ENCODE data around the gene MTFR1L. TPM values are rescaled to one million over a fixed set of nuclear protein-coding genes. Genes with fewer than 3 reads are reported as not detected.

Gene MTFR1L
- total and polyA plus RNA-seq, 9 of the 15 experiments (the other 6 are each of a cell fraction or from before 2014, with no cell fraction given) = 41.4 to 98.5 (median 53.7) TPM

GRCh38 chr1:25774921-25775771 lies 44.6 kb upstream of the MTFR1L start:
- no TSS peak for BruUV-seq (replicated peaks)
- no peak overlapping the region for H3K27ac ChIP-seq (ENCODE audit: extremely low read depth, low read depth, low read length)
- no peak overlapping the region for H3K4me3 ChIP-seq
- no peak overlapping the region for H2AFZ ChIP-seq (ENCODE audit: low read depth, low read length)
- H3K9me1 ChIP-seq (ENCODE audit: control insufficient read depth, insufficient read depth, low read length) = no peaks in the 10 kb centered on the region
- TF ChIP-seq ZNF224 (CRISPR knock-in tag; IDR thresholded peaks at IDR 0.05) (no peak), MAX (CRISPR knock-in tag; IDR thresholded peaks at IDR 0.05) (peak; percentile 19; the same call in 1 of the 2 replicates), FOXP1 (CRISPR knock-in tag; IDR thresholded peaks at IDR 0.05) (no peak), CBX8 (IDR thresholded peaks at IDR 0.05; ENCODE audit: borderline replicate concordance, extremely low read depth, low read depth, low read length, poor library complexity, severe bottlenecking) (no peak), PHF8 (IDR thresholded peaks at IDR 0.05; ENCODE audit: borderline replicate concordance, low read length) (no peak), ZC3H4 (CRISPR knock-in tag; IDR thresholded peaks at IDR 0.05; ENCODE audit: borderline replicate concordance) (no peak)
- TF ChIP-seq, protein P1, sequence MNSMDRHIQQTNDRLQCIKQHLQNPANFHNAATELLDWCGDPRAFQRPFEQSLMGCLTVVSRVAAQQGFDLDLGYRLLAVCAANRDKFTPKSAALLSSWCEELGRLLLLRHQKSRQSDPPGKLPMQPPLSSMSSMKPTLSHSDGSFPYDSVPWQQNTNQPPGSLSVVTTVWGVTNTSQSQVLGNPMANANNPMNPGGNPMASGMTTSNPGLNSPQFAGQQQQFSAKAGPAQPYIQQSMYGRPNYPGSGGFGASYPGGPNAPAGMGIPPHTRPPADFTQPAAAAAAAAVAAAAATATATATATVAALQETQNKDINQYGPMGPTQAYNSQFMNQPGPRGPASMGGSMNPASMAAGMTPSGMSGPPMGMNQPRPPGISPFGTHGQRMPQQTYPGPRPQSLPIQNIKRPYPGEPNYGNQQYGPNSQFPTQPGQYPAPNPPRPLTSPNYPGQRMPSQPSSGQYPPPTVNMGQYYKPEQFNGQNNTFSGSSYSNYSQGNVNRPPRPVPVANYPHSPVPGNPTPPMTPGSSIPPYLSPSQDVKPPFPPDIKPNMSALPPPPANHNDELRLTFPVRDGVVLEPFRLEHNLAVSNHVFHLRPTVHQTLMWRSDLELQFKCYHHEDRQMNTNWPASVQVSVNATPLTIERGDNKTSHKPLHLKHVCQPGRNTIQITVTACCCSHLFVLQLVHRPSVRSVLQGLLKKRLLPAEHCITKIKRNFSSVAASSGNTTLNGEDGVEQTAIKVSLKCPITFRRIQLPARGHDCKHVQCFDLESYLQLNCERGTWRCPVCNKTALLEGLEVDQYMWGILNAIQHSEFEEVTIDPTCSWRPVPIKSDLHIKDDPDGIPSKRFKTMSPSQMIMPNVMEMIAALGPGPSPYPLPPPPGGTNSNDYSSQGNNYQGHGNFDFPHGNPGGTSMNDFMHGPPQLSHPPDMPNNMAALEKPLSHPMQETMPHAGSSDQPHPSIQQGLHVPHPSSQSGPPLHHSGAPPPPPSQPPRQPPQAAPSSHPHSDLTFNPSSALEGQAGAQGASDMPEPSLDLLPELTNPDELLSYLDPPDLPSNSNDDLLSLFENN (IDR thresholded peaks at IDR 0.05; ENCODE audit: low read depth in 2 of 2, low read length in 2 of 2) = no peak
- TF ChIP-seq, protein P2, sequence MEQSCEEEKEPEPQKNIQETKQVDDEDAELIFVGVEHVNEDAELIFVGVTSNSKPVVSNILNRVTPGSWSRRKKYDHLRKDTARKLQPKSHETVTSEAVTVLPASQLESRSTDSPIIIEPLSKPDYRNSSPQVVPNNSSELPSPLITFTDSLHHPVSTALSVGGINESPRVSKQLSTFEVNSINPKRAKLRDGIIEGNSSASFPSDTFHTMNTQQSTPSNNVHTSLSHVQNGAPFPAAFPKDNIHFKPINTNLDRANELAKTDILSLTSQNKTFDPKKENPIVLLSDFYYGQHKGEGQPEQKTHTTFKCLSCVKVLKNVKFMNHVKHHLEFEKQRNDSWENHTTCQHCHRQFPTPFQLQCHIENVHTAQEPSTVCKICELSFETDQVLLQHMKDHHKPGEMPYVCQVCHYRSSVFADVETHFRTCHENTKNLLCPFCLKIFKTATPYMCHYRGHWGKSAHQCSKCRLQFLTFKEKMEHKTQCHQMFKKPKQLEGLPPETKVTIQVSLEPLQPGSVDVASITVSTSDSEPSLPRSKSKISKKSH (CRISPR knock-in tag; IDR thresholded peaks at IDR 0.05) = no peak
- DNase-seq (ENCODE audit: extremely low read depth in 1 of 4, low spot score in 3 of 4) = no peak
- 19% methylated on average over 16 of the region's 16 CpGs for WGBS (ENCODE audit: insufficient coverage, low coverage, missing lambda C conversion rate)
- H3K4me2 ChIP-seq (ENCODE audit: insufficient read depth, low read length) = no peak overlapping the region
- H3K9ac ChIP-seq (ENCODE audit: insufficient read depth in 1 of 2, low read depth in 2 of 2, low read length in 2 of 2) = no peak overlapping the region
- no peaks in the 10 kb centered on the region for H3K79me2 ChIP-seq (ENCODE audit: control insufficient read depth, insufficient read depth, low read length)
- no peak for ATAC-seq
- ChIA-PET CTCF (ENCODE audit: low intra/inter-chr PET ratio) (no interaction called here), POLR2A (interaction anchor here (0.6 to 0.8 kb wide), 2 partner anchors 12 to 57 kb away, joined by 3 to 4 read pairs; no protein-coding TSS in a partner anchor)
- no peaks in the 10 kb centered on the region for H3K9me3 ChIP-seq (replicated peaks; ENCODE audit: control insufficient read depth, insufficient read depth, low read depth, low read length)
- H3K4me1 ChIP-seq (replicated peaks in 1 of 2; ENCODE audit: control insufficient read depth in 2 of 2, insufficient read depth in 2 of 2, low read length in 2 of 2) = peaks cover 1 to 23% of the 10 kb centered on the region in 2 experiments
- intact Hi-C loops (cut with micrococcal nuclease) (no loop called here), in situ Hi-C loops (cut with MboI) (no loop called here)
- peaks cover 7% of the 10 kb centered on the region; the same call in 1 of the 2 replicates for H4K20me1 ChIP-seq (replicated peaks; ENCODE audit: control insufficient read depth, insufficient read depth, low read length)
- no peaks in the 10 kb centered on the region for H3K36me3 ChIP-seq (ENCODE audit: control insufficient read depth, insufficient read depth, low read length)
- FAIRE-seq = no peak
- peaks cover 4 to 33% of the 10 kb centered on the region in 2 experiments; a peak in 4 of 5 replicates for H3K27me3 ChIP-seq (ENCODE audit: control insufficient read depth in 2 of 2, insufficient read depth in 2 of 2, low read length in 2 of 2)
